GM12891 (cell line): Measurements from ENCODE around the gene CCDC30.
"Not testable (repeated sequence)": the region's sequence is repeated elsewhere in the genome, so short reads cannot be mapped to it uniquely, and the experiment has no call there.

Experiments
- DNase-seq: peaks from one replicate; pipeline ENCODE4 v3.0.0; 2011; ENCODE audit warnings: low spot score; ENCODE audit not compliant: insufficient read length
- FAIRE-seq: peaks from 2 replicates; lab custom pipeline; 2011; peaks lifted over from hg19 to GRCh38; lab: Jason Lieb, UNC
- PAX5 ChIP-seq: IDR thresholded peaks from 2 replicates; pipeline ENCODE4 v1.6.1; 2011; ENCODE audit warnings: low read length, moderate library complexity, mild to moderate bottlenecking; ENCODE audit not compliant: insufficient read depth, severe bottlenecking
- POLR2A ChIP-seq: IDR thresholded peaks from 2 replicates; pipeline ENCODE4 v1.6.1; 2011; ENCODE audit warnings: low read depth, low read length, control low read depth
- POLR2AphosphoS5 ChIP-seq: IDR thresholded peaks from 2 replicates; pipeline ENCODE4 v1.6.1; 2011; ENCODE audit warnings: low read depth, low read length, control low read depth
- POU2F2 ChIP-seq: IDR thresholded peaks from 2 replicates; pipeline ENCODE4 v1.6.1; 2011; ENCODE audit warnings: low read depth, mild to moderate bottlenecking, control low read depth, low read length, moderate library complexity
- SPI1 ChIP-seq: IDR thresholded peaks from 2 replicates; pipeline ENCODE4 v1.6.1; 2011; ENCODE audit warnings: low read depth, low read length, control low read depth
- TAF1 ChIP-seq: IDR thresholded peaks from 2 replicates; pipeline ENCODE4 v1.6.1; 2011; ENCODE audit warnings: low read depth, low read length, control low read depth

Gene CCDC30

DNA sequence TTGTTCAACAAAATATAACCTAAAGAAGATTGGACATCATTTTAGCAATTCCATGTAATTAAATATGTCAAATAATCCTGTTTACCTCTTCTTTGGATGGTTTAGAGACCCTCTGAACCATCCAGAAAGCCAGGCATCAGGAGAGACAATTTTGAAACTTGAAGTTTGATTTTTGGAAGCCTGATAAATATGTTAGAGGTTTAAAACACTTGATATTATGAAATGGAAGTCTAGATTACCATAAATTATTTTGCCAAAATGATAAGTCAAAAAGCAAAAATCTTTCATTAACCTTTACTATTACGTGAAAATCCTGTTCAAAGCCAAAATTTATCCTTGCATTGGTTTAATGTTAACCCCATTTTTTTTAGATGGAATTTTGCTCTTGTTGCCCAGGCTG, 43.5 kb downstream of the CCDC30 start:
- DNase-seq (no peak), FAIRE-seq (no peak)
- no peak for TF ChIP-seq SPI1
- no peak for TF ChIP-seq POLR2A
- no peak for TF ChIP-seq POLR2AphosphoS5
- TF ChIP-seq TAF1 = no peak
- no peak for TF ChIP-seq POU2F2
- TF ChIP-seq PAX5 = no peak

DNA sequence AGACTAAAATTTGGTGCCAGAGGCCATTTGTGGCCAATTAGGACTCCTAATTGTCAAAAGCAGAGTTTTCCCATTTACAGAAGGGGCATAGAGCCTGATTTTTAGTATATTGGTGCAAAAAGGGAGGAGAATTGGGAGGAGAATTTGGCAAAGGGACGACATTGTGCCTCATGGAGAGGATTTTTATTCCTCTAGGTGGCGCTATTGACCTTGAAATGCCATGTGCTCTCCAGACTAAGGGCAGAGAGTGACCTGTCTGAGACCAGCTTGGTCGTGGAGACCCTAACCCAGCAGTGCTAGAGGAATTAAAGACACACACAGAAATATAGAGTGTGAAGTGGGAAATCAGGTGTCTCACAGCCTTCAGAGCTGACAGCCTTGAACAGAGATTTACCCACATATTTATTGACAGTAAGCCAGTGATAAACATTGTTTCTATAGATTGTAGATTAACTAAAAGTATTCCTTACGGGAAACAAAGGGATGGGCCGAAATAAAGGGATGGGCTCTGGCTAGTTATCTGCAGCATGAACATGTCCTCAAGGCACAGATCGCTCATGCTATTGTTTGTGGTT, 48.6 kb downstream of the CCDC30 start:
- not testable (repeated sequence) for FAIRE-seq, DNase-seq

DNA sequence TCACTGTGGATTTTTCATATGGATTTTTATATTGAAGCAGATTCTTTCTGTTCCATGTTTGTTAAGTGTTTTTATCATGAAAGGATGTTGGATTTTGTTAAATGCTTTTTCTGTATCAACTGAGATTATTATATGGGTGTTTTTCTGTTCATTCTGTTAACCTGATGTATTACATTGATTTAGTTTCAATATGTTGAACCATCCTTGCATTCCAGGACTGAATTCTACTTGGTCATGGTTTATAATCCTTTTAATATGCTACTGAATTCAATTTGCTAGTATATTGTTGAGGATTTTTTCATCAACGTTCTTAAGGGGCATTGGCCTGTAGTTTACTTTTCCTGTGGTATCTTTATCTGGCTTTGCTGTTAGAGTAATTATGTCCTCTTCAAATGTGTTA, 55.8 kb downstream of the CCDC30 start:
- TF ChIP-seq PAX5 (no peak), POLR2AphosphoS5 (no peak), POU2F2 (no peak), TAF1 (no peak), SPI1 (no peak), POLR2A (no peak)
- no peak for DNase-seq
- no peak for FAIRE-seq

DNA sequence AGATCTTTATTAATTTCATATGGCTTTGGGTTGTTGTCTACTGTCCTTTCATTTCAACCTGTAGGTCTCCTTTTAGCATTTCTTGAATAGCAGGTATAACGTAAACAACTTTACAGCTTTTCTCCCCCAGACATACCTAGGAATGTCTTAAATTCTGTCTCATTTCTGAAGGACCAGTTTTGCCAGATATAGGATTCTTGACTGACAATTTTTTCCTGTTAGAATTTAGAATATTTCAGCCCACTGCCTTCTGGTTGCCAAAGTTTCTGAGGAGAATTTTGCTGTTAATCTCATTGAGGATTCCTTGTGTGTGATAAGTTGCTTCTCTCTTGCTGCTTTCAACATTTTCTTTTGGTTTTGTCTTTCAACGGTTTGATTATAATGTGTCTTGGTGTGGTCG, 60.1 kb downstream of the CCDC30 start:
- TF ChIP-seq SPI1 (no peak), POLR2A (no peak), TAF1 (no peak), PAX5 (no peak)
- FAIRE-seq = no peak

DNA sequence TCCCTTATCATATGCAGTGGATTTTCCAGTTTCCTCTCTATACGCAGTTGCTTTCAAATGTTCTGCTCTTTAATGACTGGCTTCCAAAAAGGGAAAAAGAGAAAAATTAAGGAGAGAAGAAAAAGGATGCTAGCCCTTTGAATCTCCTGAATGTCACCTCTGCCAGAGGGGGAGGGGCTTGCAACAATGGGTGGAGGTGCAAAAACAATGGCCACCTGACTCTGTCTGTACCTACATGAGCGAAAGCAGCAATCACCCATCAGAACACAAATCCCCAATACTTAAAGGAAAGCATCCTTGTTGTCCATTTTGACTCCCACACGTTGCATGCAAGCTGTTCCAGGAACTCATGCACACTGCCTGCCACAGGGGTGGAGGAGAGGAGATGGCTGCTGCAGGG, 61.2 kb downstream of the CCDC30 start:
- TF ChIP-seq PAX5 (no peak), SPI1 (no peak), TAF1 (no peak), POU2F2 (no peak), POLR2AphosphoS5 (no peak), POLR2A (no peak)
- DNase-seq (no peak), FAIRE-seq (no peak)

More for the DNA sequence above, 60.1 kb downstream of the CCDC30 start:
- no peak for DNase-seq

DNA sequence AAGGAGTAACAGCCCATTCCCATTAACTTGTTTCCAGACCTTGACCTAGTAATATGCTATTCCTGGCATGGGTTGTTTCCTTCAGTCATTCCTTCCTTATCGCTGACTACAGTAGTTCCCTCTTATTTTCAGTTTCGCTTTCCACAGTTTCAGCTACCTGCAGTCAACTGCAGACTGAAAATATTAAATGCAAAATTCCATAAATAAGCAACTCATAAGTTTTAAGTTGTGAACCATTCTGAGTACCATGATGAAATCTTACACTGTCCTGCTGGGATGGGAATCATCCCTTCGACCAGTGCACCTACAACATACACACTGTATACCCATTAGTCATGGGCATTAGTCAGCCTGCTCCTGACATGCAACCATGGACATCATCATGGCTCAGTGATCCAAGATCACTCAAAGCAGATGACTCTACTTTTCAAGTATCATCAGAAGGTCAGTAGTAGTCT, 66.7 kb downstream of the CCDC30 start:
- FAIRE-seq (peak; percentile 85), DNase-seq (no peak)
- no peak for TF ChIP-seq PAX5
- TF ChIP-seq POU2F2 = no peak
- no peak for TF ChIP-seq TAF1
- TF ChIP-seq SPI1 = no peak
- TF ChIP-seq POLR2A = no peak
- no peak for TF ChIP-seq POLR2AphosphoS5

DNA sequence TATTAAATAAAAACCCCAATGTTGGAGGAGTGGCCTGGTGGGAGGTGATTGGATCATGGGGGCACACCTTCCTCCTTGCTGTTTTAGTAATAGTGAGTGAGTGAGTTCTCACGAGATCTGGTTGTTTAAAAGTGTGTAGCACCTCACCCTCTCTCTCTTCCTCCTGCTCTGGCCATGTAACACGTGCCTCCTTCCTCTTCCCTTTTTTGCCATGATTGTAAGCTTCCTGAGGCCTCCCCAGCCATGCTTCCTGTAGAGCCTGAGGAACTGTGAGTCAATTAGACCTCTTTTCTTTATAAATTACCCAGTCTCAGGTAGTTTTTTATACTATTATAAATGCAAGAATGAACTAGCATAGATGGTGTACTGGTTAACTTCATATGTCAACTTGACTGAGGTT, 68.0 kb downstream of the CCDC30 start:
- no peak for DNase-seq
- TF ChIP-seq PAX5 (no peak), POLR2A (no peak), TAF1 (no peak), POU2F2 (no peak)
- FAIRE-seq = no peak

DNA sequence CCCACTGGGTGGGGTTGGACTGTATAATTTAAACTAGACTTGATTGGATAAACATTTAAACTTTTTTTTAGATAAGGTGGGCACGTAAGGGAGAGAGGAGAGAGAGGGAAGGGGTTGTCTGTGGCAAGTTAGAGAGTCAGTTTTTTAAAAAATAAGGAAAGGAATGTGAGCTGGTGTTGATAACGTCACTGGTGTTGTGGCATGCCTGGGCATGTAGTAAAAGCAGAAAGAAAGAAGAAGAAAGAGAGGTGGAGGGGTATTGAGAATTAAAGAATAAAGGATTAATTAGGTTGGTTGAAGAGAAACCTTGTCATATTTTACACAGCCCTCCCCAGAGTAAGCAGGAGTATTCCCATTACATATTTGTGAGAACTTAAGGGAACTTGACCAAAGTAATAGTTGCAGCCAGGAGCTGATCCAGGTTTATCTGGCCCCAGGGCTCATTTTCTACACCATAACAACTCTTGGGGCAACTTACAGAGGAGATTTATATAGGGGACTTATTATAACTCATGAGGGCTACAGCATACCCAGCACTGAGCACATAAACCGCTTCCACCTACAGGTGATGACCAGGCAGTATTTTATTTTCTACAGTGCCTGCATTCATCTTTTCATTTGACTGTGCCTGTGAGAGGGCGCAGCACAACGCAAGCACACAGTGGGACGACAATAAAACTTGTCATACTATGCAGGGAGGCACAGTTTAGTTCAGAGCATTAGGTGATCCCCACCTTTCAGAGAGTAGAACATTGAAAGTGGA, 70.2 kb downstream of the CCDC30 start:
- DNase-seq (no peak), FAIRE-seq (no peak)
- TF ChIP-seq POU2F2 = no peak
- TF ChIP-seq SPI1 = no peak
- TF ChIP-seq POLR2AphosphoS5 = no peak
- no peak for TF ChIP-seq POLR2A
- no peak for TF ChIP-seq TAF1
- no peak for TF ChIP-seq PAX5

DNA sequence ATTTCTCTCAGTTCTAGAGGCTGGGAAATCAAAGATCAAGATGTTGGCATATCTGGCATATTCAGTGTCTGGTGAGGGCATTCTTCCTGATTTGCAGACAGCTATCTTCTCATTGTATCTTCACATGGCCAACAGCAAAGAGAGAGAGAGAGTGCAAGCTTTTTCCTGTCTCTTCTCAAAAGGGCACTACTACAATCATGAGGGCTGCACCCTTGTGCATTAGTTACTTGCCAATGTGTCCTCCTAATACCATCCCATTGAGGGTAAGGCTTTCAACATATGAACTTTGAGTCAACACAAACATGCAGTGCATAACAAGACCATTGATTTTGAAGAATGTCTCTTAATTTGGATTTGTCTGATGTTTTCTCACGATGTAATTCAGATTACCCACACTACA, 78.0 kb downstream of the CCDC30 start:
- FAIRE-seq = no peak
- DNase-seq = no peak
- TF ChIP-seq POLR2AphosphoS5 (no peak), TAF1 (no peak), SPI1 (no peak)

DNA sequence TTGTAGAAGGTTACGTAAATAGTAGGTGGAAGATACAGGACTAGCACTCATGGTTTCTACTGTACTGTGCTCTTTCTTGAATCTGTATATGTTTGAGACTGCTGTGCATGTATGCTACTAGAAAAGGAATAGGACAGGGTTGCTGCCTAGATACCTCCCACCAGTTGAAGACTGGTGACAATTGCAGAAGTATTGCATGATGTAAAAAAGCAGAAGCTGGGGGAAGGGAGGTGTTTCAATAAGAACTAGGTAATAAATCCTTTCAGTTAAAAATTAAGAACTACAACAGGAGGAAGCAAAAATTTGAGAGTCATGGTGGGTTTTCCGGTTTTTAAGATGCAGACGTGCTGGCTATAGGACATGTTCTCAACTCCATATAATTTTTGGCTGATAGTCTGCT, 88.1 kb downstream of the CCDC30 start:
- no peak for TF ChIP-seq SPI1
- FAIRE-seq (no peak), DNase-seq (no peak)
